Adrenal gland (tissue), 12 donors: ENCODE measurements around the gene ILF2. TPM values are rescaled to one million over a fixed set of nuclear protein-coding genes. Genes with fewer than 3 reads are reported as not detected.

ENCODE experiments used
- DNase-seq, 7 donors: peaks; one replicate each; pipeline ENCODE4 v3.0.0-alpha.2; 2019 to 2020
- H3K27ac ChIP-seq, 5 donors: fragments of 200-600 bp; sonication (generic) in 4 of 5; 1 replicate in 3 of 5; 2 replicates in 2 of 5; pipeline versions ENCODE4 v1.5.1 to v1.8.0; 2016 to 2020; ENCODE audit warnings: mild to moderate bottlenecking in 1 of 5
- H3K27me3 ChIP-seq: fragments of 200-600 bp; 2 replicates; pipeline ENCODE4 v1.8.0; 2021
- H3K36me3 ChIP-seq, 2 donors: fragments of 200-600 bp; replicated peaks in 1 of 2; 1 replicate in 1 of 2; 2 replicates in 1 of 2; pipeline versions ENCODE4 v1.5.1 to v1.8.0; 2018 to 2022
- H3K4me1 ChIP-seq, 2 donors: fragments of 200-600 bp; replicated peaks in 1 of 2; 1 replicate in 1 of 2; 2 replicates in 1 of 2; pipeline versions ENCODE4 v1.5.1 to v1.8.0; 2018 to 2021
- H3K4me3 ChIP-seq, 4 donors: fragments of 200-600 bp; sonication (generic) in 3 of 4; one replicate each; pipeline ENCODE4 v1.5.1; 2016 to 2018
- H3K9me3 ChIP-seq, 3 donors: fragments of 200-600 bp; sonication (generic) in 1 of 3; replicated peaks in 1 of 3; 1 replicate in 2 of 3; 2 replicates in 1 of 3; pipeline versions ENCODE4 v1.5.1 to v1.8.0; 2016 to 2021
- CTCF ChIP-seq, 6 experiments: fragments of 450-650 bp in 4 of 6; fragments of 200-600 bp in 2 of 6; sonication (generic) in 1 of 6; IDR thresholded peaks; 1 replicate in 5 of 6; 2 replicates in 1 of 6; pipeline versions ENCODE4 v1.5.1 to v1.8.0; 2016 to 2021; ENCODE audit warnings: antibody characterized with exemption in 6 of 6, mild to moderate bottlenecking in 2 of 6, moderate library complexity in 1 of 6
- POLR2A ChIP-seq, 2 donors: fragments of 450-650 bp; IDR thresholded peaks; one replicate each; pipeline ENCODE4 v1.6.1; 2017; ENCODE audit warnings: antibody characterized with exemption in 2 of 2, mild to moderate bottlenecking in 2 of 2, moderate library complexity in 1 of 2
- WGBS, 4 donors: extraction: QIAGEN DNeasy Blood & Tissue Kit in 2 of 4; methylation state at CpG; one replicate each; pipeline versions ENCODE4 v1.1.5 to v1.1.7; 2013 to 2017; 5-methylcytosine and 5-hydroxymethylcytosine counted together
- intact Hi-C, 2 donors: fragments of 100-400 bp; cut with DNase I; formaldehyde crosslinking; loops; one replicate each; pipeline versions ENCODE4 v1.14.1 to v1.15.0; 2022 to 2023
- polyA plus RNA-seq, 3 donors: library from polyadenylated mRNA; stranded (reverse); fragments of 200-250 nt in 2 of 3; fragments of 350-450 nt in 1 of 3; fragmentation: Illumina TruSeq in 1 of 3; extraction: RNeasy Lipid Tissue Mini Kit (QIAGEN cat#74804) in 1 of 3; gene quantifications; one replicate each; pipeline ENCODE4 v1.2.3, GENCODE V29; 2013 to 2014
- total RNA-seq, 9 donors: library from RNA; depleted of rRNA in 4 of 9; stranded (reverse); fragments of >200 nt in 4 of 9; fragments of 120-200 nt in 1 of 9; fragmentation: NEBNext Ultra II Directional in 1 of 9; extraction: Animal tissue kit (Norgen Biotek cat#: 25700) in 1 of 9; gene quantifications; one replicate each; pipeline versions ENCODE4 v1.1.0 to v1.2.4, GENCODE V29; 2013 to 2023
- donor health status: healthy with polysubstance abuse.
- donor health status: Bipolar disorder and iron deficiency.
- donor health status: DM: yes; HTN: yes; CAD: no.
- donor health status: DM: no; HTN: no; CAD: no.
- donor health status: DM: no; HTN: no; CAD: no.
- donor health status: DM: yes; HTN: yes; CAD: no.

ILF2 gene
- total and polyA plus RNA-seq, 12 donors = 42.2 to 397 (median 105) TPM

- DNase-seq = peak in 1 of 7 donors; percentile 39
- WGBS, 4 donors = 42 to 61% (median 55%) methylated on average over 6 of the region's 6 CpGs
- Histone ChIP-seq H3K9me3 (no peaks in the 10 kb centered on the region), H3K4me3 (no peak overlapping the region), H3K36me3 (peaks cover 0 to 71% of the 10 kb centered on the region in 2 donors), H3K27ac (peak overlapping the region in 3 of 5 donors; percentile 6 to 100 (median 50)), H3K4me1 (peaks cover 23 to 43% of the 10 kb centered on the region in 2 donors), H3K27me3 (no peaks in the 10 kb centered on the region)
- peak in 1 of 2 donors; percentile 19 for TF ChIP-seq POLR2A (IDR thresholded peaks at IDR 0.05)
- no peak for TF ChIP-seq CTCF (IDR thresholded peaks at IDR 0.05)
- intact Hi-C loops = no loop called here
Observed at GRCh38 chr1:153638261-153638660, 32.5 kb downstream of the ILF2 start.

- Histone ChIP-seq H3K4me3 (no peak overlapping the region), H3K4me1 (peaks cover 25 to 41% of the 10 kb centered on the region in 2 donors)
- intact Hi-C loops = no loop called here
Observed at GRCh38 chr1:153636312-153636711, 34.5 kb downstream of the ILF2 start.

GRCh38 chr1:153635872-153636271 is 34.9 kb downstream of the ILF2 start:
- Histone ChIP-seq H3K4me3 (peak overlapping the region in 1 of 4 donors; percentile 78), H3K4me1 (peaks cover 25 to 41% of the 10 kb centered on the region in 2 donors), H3K9me3 (no peaks in the 10 kb centered on the region), H3K27ac (peak overlapping the region in 3 of 5 donors; percentile 98 to 100 (median 100)), H3K27me3 (no peaks in the 10 kb centered on the region), H3K36me3 (peaks cover 0 to 47% of the 10 kb centered on the region in 2 donors)
- TF ChIP-seq CTCF (IDR thresholded peaks at IDR 0.05) (no peak), POLR2A (IDR thresholded peaks at IDR 0.05) (no peak)
- no peak for DNase-seq
- 78 to 89% (median 83%) methylated on average over 7 of the region's 7 CpGs for WGBS, 4 donors
- intact Hi-C loops = no loop called here

More at GRCh38 chr1:153636312-153636711, 34.5 kb downstream of the ILF2 start:
- Histone ChIP-seq H3K36me3 (peaks cover 0 to 52% of the 10 kb centered on the region in 2 donors), H3K27me3 (no peaks in the 10 kb centered on the region), H3K9me3 (no peaks in the 10 kb centered on the region), H3K27ac (peak overlapping the region in 2 of 5 donors; percentile 16 to 100)
- DNase-seq = no peak
- 80 to 88% (median 87%) methylated on average over 9 of the region's 9 CpGs for WGBS, 4 donors
- TF ChIP-seq CTCF (IDR thresholded peaks at IDR 0.05) (no peak), POLR2A (IDR thresholded peaks at IDR 0.05) (no peak)

GRCh38 chr1:153633754-153634665 is 36.8 kb downstream of the ILF2 start, which contains the start of gene CHTOP:
Gene CHTOP (plus strand): TSS chr1:153634066. CDS start chr1:153636589, 2,523 bp downstream.
- 1 to 7% (median 2%) methylated on average over 14 to 65 of the region's 65 CpGs for WGBS, 4 donors
- Histone ChIP-seq H3K27ac (peak within 1 kb of the TSS; percentile 97 to 100 (median 99)), H3K4me3 (peak within 1 kb of the TSS; percentile 65 to 96 (median 85)), H3K4me1 (peaks cover 25 to 41% of the 10 kb centered on the region in 2 donors), H3K36me3 (peaks cover 0 to 29% of the 10 kb centered on the region in 2 donors), H3K9me3 (no peaks in the 10 kb centered on the region), H3K27me3 (no peaks in the 10 kb centered on the region)
- peak; percentile 97 to 99 (median 99) for DNase-seq
- intact Hi-C loops = no loop called here
- TF ChIP-seq POLR2A (IDR thresholded peaks at IDR 0.05) (peak; percentile 74 to 87), CTCF (IDR thresholded peaks at IDR 0.05) (peak in 3 of 6 experiments; percentile 6 to 41 (median 35))
